Pancreas (tissue), 10 donors: Measurements from ENCODE around the gene CALHM5. TPM values are rescaled to one million over a fixed set of nuclear protein-coding genes. Genes with fewer than 3 reads are reported as not detected.

Source experiments
- ATAC-seq, 4 donors: fragments of 200-7000 bp; cut with Tn5 transposase; one replicate each; pipeline versions ENCODE4 v1.8.0 to v1.9.1; 2020; ENCODE audit warnings: mild to moderate bottlenecking in 4 of 4, moderate library complexity in 4 of 4
- DNase-seq, 6 donors: peaks; one replicate each; pipeline ENCODE4 v3.0.0-alpha.2; 2020
- FAIRE-seq: peaks from 2 replicates; lab custom pipeline; 2012; peaks lifted over from hg19 to GRCh38; lab: Jason Lieb, UNC
- H3K27ac ChIP-seq, 4 donors: fragments of 200-600 bp; sonication (generic); 1 replicate in 3 of 4; 2 replicates in 1 of 4; pipeline versions ENCODE4 v1.5.0 to v1.8.0; 2020
- H3K27me3 ChIP-seq, 4 donors: fragments of 200-600 bp; one replicate each; pipeline ENCODE4 v1.8.0; 2021
- H3K36me3 ChIP-seq, 3 donors: fragments of 200-600 bp; sonication (generic) in 1 of 3; one replicate each; pipeline versions ENCODE4 v1.5.0 to v1.8.0; 2020 to 2021
- H3K4me1 ChIP-seq, 3 donors: fragments of 200-600 bp; one replicate each; pipeline ENCODE4 v1.8.0; 2021
- H3K4me3 ChIP-seq, 4 donors: fragments of 200-600 bp; sonication (generic) in 2 of 4; one replicate each; pipeline versions ENCODE4 v1.5.0 to v1.8.0; 2020 to 2021
- H3K9me3 ChIP-seq, 4 donors: fragments of 200-600 bp; one replicate each; pipeline ENCODE4 v1.8.0; 2021
- WGBS, 2 donors: extraction: QIAGEN DNeasy Blood & Tissue Kit; methylation state at CpG; one replicate each; pipeline ENCODE4 v1.1.7; 2013; 5-methylcytosine and 5-hydroxymethylcytosine counted together
- intact Hi-C, 3 donors: fragments of 100-400 bp; cut with DNase I; formaldehyde crosslinking; loops; one replicate each; pipeline versions ENCODE4 v1.11.1 to v1.14.2; 2022
- polyA plus RNA-seq, 2 donors: library from polyadenylated mRNA; stranded (reverse); fragments of 200-250 nt; gene quantifications; one replicate each; pipeline ENCODE4 v1.2.3, GENCODE V29; 2013
- total RNA-seq, 6 donors: library from RNA; stranded (reverse); fragmentation: NEBNext Ultra II Directional in 4 of 6; extraction: Animal tissue kit (Norgen Biotek cat#: 25700) in 4 of 6; gene quantifications; one replicate each; pipeline versions ENCODE4 v1.2.1 to v1.2.4, GENCODE V29; 2021 to 2023
- TF ChIP-seq, protein P1 (sequence below), 4 donors: fragments of 200-600 bp; sonication (generic) in 3 of 4; IDR thresholded peaks; one replicate each; pipeline versions ENCODE4 v1.5.0 to v1.8.0; 2021; ENCODE audit warnings: antibody characterized with exemption in 4 of 4
- donor health status: healthy with polysubstance abuse.
- donor health status: DM: no; HTN: no; CAD: no; lungs with moderate emphysema.
- donor health status: DM: no; HTN: no; CAD: no.
- donor health status: control.
- donor health status: control.
- donor health status: Bipolar disorder and iron deficiency.
- donor health status: DM: yes; HTN: yes; CAD: no.
- donor health status: DM: no; HTN: no; CAD: no.
- donor health status: DM: no; HTN: no; CAD: no.
- donor health status: DM: yes; HTN: yes; CAD: no.

The CALHM5 gene
- total and polyA plus RNA-seq, 8 donors = 0.04 to 0.41 (median 0.10) TPM

DNA sequence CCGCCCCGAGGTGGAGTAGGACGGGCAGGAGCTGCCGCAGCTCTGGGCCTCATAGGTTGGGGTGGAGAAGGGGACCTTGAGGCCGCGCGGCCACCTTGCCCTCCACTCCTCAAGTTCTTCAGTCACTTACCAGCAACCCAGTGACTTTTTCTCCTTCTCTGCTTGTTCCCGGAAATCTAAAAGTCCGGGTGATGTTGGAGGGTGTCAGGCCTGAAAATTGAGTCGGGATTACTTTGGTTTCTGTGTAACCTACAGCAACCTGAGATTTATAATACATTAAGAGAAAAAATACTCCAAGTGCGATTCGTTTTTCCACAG, 60.2 kb downstream of the CALHM5 start:
- 0% methylated on average over 12 of the region's 12 CpGs for WGBS, 2 donors
- TF ChIP-seq, protein P1, sequence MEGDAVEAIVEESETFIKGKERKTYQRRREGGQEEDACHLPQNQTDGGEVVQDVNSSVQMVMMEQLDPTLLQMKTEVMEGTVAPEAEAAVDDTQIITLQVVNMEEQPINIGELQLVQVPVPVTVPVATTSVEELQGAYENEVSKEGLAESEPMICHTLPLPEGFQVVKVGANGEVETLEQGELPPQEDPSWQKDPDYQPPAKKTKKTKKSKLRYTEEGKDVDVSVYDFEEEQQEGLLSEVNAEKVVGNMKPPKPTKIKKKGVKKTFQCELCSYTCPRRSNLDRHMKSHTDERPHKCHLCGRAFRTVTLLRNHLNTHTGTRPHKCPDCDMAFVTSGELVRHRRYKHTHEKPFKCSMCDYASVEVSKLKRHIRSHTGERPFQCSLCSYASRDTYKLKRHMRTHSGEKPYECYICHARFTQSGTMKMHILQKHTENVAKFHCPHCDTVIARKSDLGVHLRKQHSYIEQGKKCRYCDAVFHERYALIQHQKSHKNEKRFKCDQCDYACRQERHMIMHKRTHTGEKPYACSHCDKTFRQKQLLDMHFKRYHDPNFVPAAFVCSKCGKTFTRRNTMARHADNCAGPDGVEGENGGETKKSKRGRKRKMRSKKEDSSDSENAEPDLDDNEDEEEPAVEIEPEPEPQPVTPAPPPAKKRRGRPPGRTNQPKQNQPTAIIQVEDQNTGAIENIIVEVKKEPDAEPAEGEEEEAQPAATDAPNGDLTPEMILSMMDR (IDR thresholded peaks at IDR 0.05) = no peak
- DNase-seq = no peak
- H3K4me1 ChIP-seq = peaks cover 0 to 17% (median 17%) of the 10 kb centered on the region in 3 donors
- intact Hi-C loops = no loop called here
- peak overlapping the region; percentile 55 to 91 (median 88) for H3K4me3 ChIP-seq
- no peak for FAIRE-seq
- no peaks in the 10 kb centered on the region for H3K36me3 ChIP-seq
- peak in 2 of 4 donors; percentile 49 to 62 for ATAC-seq
- peak overlapping the region; percentile 87 to 91 (median 88) for H3K27ac ChIP-seq
- no peaks in the 10 kb centered on the region for H3K27me3 ChIP-seq
- no peaks in the 10 kb centered on the region for H3K9me3 ChIP-seq

DNA sequence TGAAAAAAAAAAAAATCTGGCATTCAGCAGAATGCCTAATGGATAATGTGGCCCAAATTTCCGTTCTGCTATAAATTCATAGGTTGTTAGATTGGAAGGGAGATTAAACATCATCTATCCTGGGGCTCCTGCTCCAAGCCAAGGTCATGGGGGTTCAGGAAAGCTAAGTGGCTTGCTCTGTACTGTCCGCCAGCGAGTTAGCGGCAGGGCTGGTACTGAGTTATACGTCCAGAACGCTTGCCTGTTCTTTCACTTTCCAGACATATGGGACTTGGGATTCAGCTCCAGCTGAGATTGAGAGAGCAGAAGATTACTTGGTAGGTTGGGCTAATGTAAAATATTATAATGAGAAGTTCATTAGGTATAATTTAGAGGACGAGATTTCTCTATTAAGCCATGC, 60.7 kb downstream of the CALHM5 start:
- 1% methylated on average over 7 of the region's 7 CpGs for WGBS, 2 donors
- no peak for FAIRE-seq
- peaks cover 0 to 17% (median 17%) of the 10 kb centered on the region in 3 donors for H3K4me1 ChIP-seq
- peak; percentile 20 to 60 (median 36) for ATAC-seq
- peak overlapping the region; percentile 87 to 91 (median 88) for H3K27ac ChIP-seq
- intact Hi-C loops = no loop called here
- H3K36me3 ChIP-seq = no peaks in the 10 kb centered on the region
- TF ChIP-seq, protein P1 (IDR thresholded peaks at IDR 0.05) = no peak
- no peaks in the 10 kb centered on the region for H3K9me3 ChIP-seq
- peak overlapping the region; percentile 55 to 91 (median 88) for H3K4me3 ChIP-seq
- peak in 3 of 6 donors; percentile 8 to 25 (median 18) for DNase-seq
- H3K27me3 ChIP-seq = no peaks in the 10 kb centered on the region

Other genes starting within 250 kb of the CALHM5 start
- gene TSPYL1, start 231.7 kb upstream of the CALHM5 start, total RNA-seq = 10 to 100 TPM; 29.4 to 50.3 (median 44.0) TPM
- 10 to 100 TPM; 11.9 to 23.6 TPM for gene TSPYL1, start 231.7 kb upstream of the CALHM5 start, polyA plus RNA-seq
- gene DSE, start 140.7 kb upstream of the CALHM5 start, total RNA-seq = 10 to 100 TPM in 1 of 6 donors, 1 to 10 TPM in 5; 1.8 to 19.2 (median 3.9) TPM
- 1 to 10 TPM; 1.7 to 2.6 TPM for gene DSE, start 140.7 kb upstream of the CALHM5 start, polyA plus RNA-seq
- gene CALHM6, start 50.3 kb upstream of the CALHM5 start, total RNA-seq = 1 to 10 TPM in 2 of 6 donors, under 1 TPM in 3, not detected in 1; 0.44 to 4.2 (median 0.98) TPM
- 1 to 10 TPM; 1.3 to 1.4 TPM for gene CALHM6, start 50.3 kb upstream of the CALHM5 start, polyA plus RNA-seq
- not detected for gene TRAPPC3L, start 34.0 kb downstream of the CALHM5 start, total RNA-seq
- under 1 TPM in 1 of 2 donors, not detected in 1; 0.12 TPM for gene TRAPPC3L, start 34.0 kb downstream of the CALHM5 start, polyA plus RNA-seq
- not detected for gene CALHM4, start 42.1 kb downstream of the CALHM5 start, total RNA-seq
- not detected for gene CALHM4, start 42.1 kb downstream of the CALHM5 start, polyA plus RNA-seq
- 10 to 100 TPM; 26.0 to 37.5 (median 27.1) TPM for gene RWDD1, start 59.9 kb downstream of the CALHM5 start, total RNA-seq
- gene RWDD1, start 59.9 kb downstream of the CALHM5 start, polyA plus RNA-seq = 10 to 100 TPM; 38.1 to 40.6 TPM
- under 1 TPM; 0.23 to 0.49 (median 0.39) TPM for gene RSPH4A, start 104.8 kb downstream of the CALHM5 start, total RNA-seq
- 1 to 10 TPM in 1 of 2 donors, under 1 TPM in 1; 0.76 to 1.2 TPM for gene RSPH4A, start 104.8 kb downstream of the CALHM5 start, polyA plus RNA-seq
- 1 to 10 TPM; 2.9 to 5.8 (median 4.6) TPM for gene ZUP1, start 157.1 kb downstream of the CALHM5 start, total RNA-seq
- 1 to 10 TPM; 8.8 to 8.9 TPM for gene ZUP1, start 157.1 kb downstream of the CALHM5 start, polyA plus RNA-seq
- gene KPNA5, start 169.6 kb downstream of the CALHM5 start, total RNA-seq = 1 to 10 TPM; 2.6 to 6.5 (median 4.9) TPM
- 1 to 10 TPM; 1.4 to 3.4 TPM for gene KPNA5, start 169.6 kb downstream of the CALHM5 start, polyA plus RNA-seq